Panc1 (cell line): ENCODE data around the gene NR4A3. TPM values are rescaled to one million over a fixed set of nuclear protein-coding genes. Genes with fewer than 3 reads are reported as not detected.

Source experiments
- ATAC-seq: fragments of 200-7000 bp; cut with Tn5 transposase; 2 replicates; pipeline ENCODE4 v1.9.1; 2020; ENCODE audit warnings: mild to moderate bottlenecking, moderate library complexity
- BruUV-seq: library from RNA; stranded (reverse); fragments of 400-500 nt; replicated peaks from 2 replicates; lab custom pipeline; 2021; lab: Mats Ljungman, UMichigan
- CTCF ChIA-PET: fragments of 300-600 bp; sonication (Branson Sonifier 250); formaldehyde crosslinking; loops from one replicate; lab custom pipeline; 2022; ENCODE audit warnings: antibody characterized with exemption; lab: Charles Lee
- POLR2A ChIA-PET: fragments of 300-600 bp; sonication (Branson Sonifier 250); formaldehyde crosslinking; loops from one replicate; lab custom pipeline; 2022; ENCODE audit warnings: antibody characterized with exemption; lab: Charles Lee
- DNase-seq: peaks from one replicate; pipeline ENCODE4 v3.0.0-alpha.2; 2010; ENCODE audit warnings: low read depth, low spot score
- H3K27ac ChIP-seq: 2 replicates; pipeline ENCODE4 v1.5.1; 2011; ENCODE audit warnings: mild to moderate bottlenecking, low read length, inconsistent platforms
- H3K27me3 ChIP-seq: fragments of 200-500 bp; sonication (Bioruptor generic); 2 replicates; pipeline ENCODE4 v1.6.0; 2014; ENCODE audit warnings: low read length, inconsistent platforms; ENCODE audit not compliant: control insufficient read depth, insufficient read depth
- H3K36me3 ChIP-seq: fragments of 200-500 bp; sonication (Bioruptor generic); 2 replicates; pipeline ENCODE4 v1.5.1; 2014; ENCODE audit warnings: inconsistent platforms, mild to moderate bottlenecking, low read length, moderate library complexity; ENCODE audit not compliant: control insufficient read depth, insufficient read depth
- H3K4me1 ChIP-seq: 2 replicates; pipeline ENCODE4 v1.5.1; 2011; ENCODE audit warnings: inconsistent platforms, mild to moderate bottlenecking, low read length, moderate library complexity; ENCODE audit not compliant: control insufficient read depth, insufficient read depth
- H3K4me3 ChIP-seq, 2 experiments: 2 replicates each; pipeline ENCODE4 v1.5.1; 2011 to 2012; ENCODE audit warnings: low read depth in 2 of 2, low read length in 2 of 2, mild to moderate bottlenecking in 2 of 2, inconsistent platforms in 1 of 2, moderate library complexity in 1 of 2
- H3K9me3 ChIP-seq: fragments of 200-500 bp; sonication (Bioruptor generic); 2 replicates; pipeline ENCODE4 v1.5.1; 2014; ENCODE audit warnings: low read depth, mild to moderate bottlenecking, inconsistent platforms, low read length, moderate library complexity; ENCODE audit not compliant: control insufficient read depth, insufficient read depth
- CTCF ChIP-seq: fragments of 450-650 bp; IDR thresholded peaks from 2 replicates; pipeline ENCODE4 v1.5.1; 2017; ENCODE audit warnings: mild to moderate bottlenecking
- POLR2AphosphoS5 ChIP-seq: IDR thresholded peaks from 2 replicates; pipeline ENCODE4 v1.6.1; 2012; ENCODE audit warnings: mild to moderate bottlenecking, low read depth, low read length, moderate library complexity
- REST ChIP-seq, 2 experiments: IDR thresholded peaks; 2 replicates each; pipeline ENCODE4 v1.6.1; 2011 to 2012; ENCODE audit warnings: low read depth in 2 of 2, control low read depth in 1 of 2, low read length in 1 of 2, mild to moderate bottlenecking in 1 of 2, moderate library complexity in 1 of 2; ENCODE audit not compliant: insufficient read depth in 1 of 2
- SIN3A ChIP-seq: IDR thresholded peaks from 2 replicates; pipeline ENCODE4 v1.6.1; 2012; ENCODE audit warnings: low read depth, mild to moderate bottlenecking, low read length, moderate library complexity, borderline replicate concordance; ENCODE audit not compliant: insufficient read depth
- TCF7L2 ChIP-seq: IDR thresholded peaks from 2 replicates; pipeline ENCODE4 v1.6.1; 2011; ENCODE audit warnings: mild to moderate bottlenecking, low read depth, low read length, inconsistent platforms
- in situ Hi-C: cut with HindIII; loops from 2 replicates; pipeline ENCODE4 v1.10.0; 2016; ENCODE audit warnings: low sequenced_read_pairs, low pct_unique_long_range_greater_than_20kb
- intact Hi-C: fragments of 100-400 bp; cut with micrococcal nuclease; formaldehyde crosslinking; loops from one replicate; pipeline ENCODE4 v1.10.0; 2022; ENCODE audit not compliant: unreplicated experiment
- total RNA-seq: library from RNA; stranded (reverse); gene quantifications from one replicate; pipeline ENCODE4 v1.2.1, GENCODE V29; 2021; ENCODE audit not compliant: unreplicated experiment

NR4A3 gene
- total RNA-seq, 1 experiment from 2014 or later, result 0.13 TPM

GRCh38 chr9:99809586-99810319, 11.9 kb upstream of the NR4A3 start:
- intact Hi-C loops, result loop anchor here (10.0 kb wide), 1 partner anchor 625 kb away; no protein-coding TSS in a partner anchor
- DNase-seq (no peak), ATAC-seq (no peak)
- no TSS peak for BruUV-seq
- Histone ChIP-seq H3K4me3 (no peak overlapping the region), H3K27ac (no peak overlapping the region), H3K36me3 (no peaks in the 10 kb centered on the region), H3K4me1 (no peaks in the 10 kb centered on the region), H3K9me3 (no peaks in the 10 kb centered on the region), H3K27me3 (no peaks in the 10 kb centered on the region)
- ChIA-PET CTCF (interaction anchor here (0.5 kb wide), 1 partner anchor 683 kb away, joined by 4 read pairs; no protein-coding TSS in a partner anchor), POLR2A (no interaction called here)
- in situ Hi-C loops, result no loop called here
- TF ChIP-seq CTCF (no peak), SIN3A (no peak), POLR2AphosphoS5 (no peak), TCF7L2 (no peak), REST (IDR thresholded peaks at IDR 0.05; ENCODE audit: insufficient read depth in 1 of 2, low read depth in 2 of 2, low read length in 1 of 2) (no peak)

GRCh38 chr9:99811172-99811571, 10.5 kb upstream of the NR4A3 start:
- no peaks in the 10 kb centered on the region for H3K36me3 ChIP-seq
- DNase-seq, result no peak
- ChIA-PET POLR2A (no interaction called here), CTCF (no interaction called here)
- no peak for ATAC-seq
- in situ Hi-C loops, result no loop called here
- H3K9me3 ChIP-seq, result no peaks in the 10 kb centered on the region
- no peak overlapping the region for H3K4me3 ChIP-seq
- TF ChIP-seq SIN3A, result no peak
- no peak for TF ChIP-seq POLR2AphosphoS5
- TF ChIP-seq TCF7L2, result no peak
- no peak for TF ChIP-seq CTCF
- TF ChIP-seq REST (IDR thresholded peaks at IDR 0.05; ENCODE audit: insufficient read depth in 1 of 2, low read depth in 2 of 2, low read length in 1 of 2), result no peak
- intact Hi-C loops, result no loop called here
- no peaks in the 10 kb centered on the region for H3K27me3 ChIP-seq
- no TSS peak for BruUV-seq
- no peak overlapping the region for H3K27ac ChIP-seq
- no peaks in the 10 kb centered on the region for H3K4me1 ChIP-seq
